Measurements from ENCODE around the gene GATAD2A.

The GATAD2A gene

DNA sequence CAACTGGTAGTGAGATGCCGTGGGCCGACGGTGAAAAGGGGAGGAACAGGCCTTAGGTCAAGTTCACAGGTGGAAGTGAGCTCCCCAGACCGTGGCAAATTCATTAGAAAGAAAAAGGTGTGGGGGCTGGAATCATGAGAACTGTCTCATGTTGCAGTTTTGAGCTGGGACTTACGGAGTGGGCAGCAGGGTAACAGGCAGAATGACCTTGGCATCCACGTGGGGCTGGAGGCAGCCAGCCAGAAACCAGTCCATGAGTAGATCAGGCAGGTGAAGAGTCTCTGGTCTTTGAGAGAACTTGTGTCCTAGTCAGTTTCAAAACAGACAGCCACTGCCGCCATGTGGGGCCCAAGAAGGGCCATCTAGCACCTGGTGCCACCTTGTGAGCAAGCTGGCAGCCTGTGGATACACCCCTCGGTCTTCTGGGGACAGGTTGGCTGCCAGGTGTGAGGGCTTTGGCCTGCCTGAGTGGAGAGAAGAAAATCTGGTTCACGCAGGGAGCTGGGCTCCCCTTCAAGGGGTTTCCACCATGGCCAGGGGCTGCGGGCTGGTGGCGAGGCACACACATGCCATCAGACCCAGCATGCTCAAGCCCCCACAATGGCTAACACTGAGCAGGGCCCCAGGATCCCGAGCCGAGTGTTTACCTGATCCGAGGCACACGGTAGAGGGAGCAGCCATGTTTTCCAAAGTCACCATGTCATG is 86.0 kb downstream of the GATAD2A start:
- no peak for DNase-seq

- DNase-seq: no peak
Observed at GRCh38 chr19:19492026-19492610, 86.6 kb downstream of the GATAD2A start.

- DNase-seq: no peak
Observed at GRCh38 chr19:19493841-19494546, 88.5 kb downstream of the GATAD2A start.

- no peak for DNase-seq
Observed at GRCh38 chr19:19495614-19496603, 90.4 kb downstream of the GATAD2A start.

DNA sequence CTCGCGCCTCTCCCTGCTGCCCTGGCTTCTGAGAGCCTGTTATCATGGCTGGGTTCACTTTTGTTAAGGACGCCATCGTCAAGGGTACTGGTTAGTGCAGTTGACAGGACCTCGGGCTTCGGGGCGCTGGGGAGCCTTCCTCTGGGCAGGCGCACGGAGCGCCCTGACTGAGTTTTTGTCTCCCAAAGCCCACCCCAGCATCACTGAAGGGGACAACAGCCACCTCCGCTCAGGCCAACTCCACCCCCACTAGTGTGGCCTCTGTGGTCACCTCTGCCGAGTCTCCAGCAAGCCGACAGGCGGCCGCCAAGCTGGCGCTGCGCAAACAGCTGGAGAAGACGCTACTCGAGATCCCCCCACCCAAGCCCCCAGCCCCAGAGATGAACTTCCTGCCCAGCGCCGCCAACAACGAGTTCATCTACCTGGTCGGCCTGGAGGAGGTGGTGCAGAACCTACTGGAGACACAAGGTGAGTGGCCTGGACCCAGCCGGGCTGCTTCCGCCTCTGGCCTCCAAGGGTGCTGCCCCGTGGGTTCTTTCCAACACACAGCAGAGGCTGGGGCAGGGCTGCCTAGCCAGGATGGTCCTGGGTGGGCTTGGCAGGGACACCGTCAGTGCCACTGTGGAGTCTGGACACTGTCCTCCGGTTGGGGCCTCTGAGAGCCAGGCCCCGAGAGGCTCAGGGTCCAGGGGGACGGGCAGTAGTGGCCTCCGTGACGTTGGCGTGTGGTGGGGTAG is 92.9 kb downstream of the GATAD2A start:
- DNase-seq: no peak

DNA sequence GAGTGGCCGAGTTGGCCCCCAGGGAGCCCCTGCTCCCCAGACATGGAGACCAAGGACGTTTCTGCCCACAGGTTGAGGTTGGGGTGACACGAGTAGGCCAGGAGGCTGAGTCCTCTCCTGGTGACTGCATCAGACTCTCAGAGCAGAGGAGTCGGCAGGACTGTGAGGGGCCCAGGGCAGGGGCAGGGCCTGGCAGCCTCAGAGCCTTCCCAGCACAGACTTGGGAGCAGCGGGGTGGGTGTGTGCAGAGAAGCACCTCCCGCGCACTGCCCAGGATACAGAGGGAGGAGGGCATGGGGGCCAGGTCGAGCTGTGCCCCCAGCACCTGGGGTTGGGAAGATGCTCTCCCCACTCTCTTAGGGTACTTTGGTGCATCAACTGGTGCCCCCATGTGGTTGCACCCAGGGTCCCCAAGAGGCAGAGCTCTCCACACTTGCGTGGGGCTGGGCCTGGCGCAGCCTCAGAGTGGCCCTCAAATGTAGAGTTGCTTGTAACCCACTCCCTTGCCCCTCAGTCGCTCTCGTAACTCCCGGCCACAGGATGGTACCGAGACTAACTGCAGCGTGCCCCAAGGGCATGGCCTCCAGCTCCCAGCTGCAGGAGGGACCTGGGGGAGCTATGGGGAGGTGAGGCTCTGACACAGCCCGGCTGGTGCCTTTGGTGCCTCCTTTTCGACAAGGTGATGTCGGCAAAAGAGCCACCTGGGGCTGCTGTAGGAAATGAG is 94.0 kb downstream of the GATAD2A start:
- no peak for DNase-seq

- DNase-seq: no peak
Observed at GRCh38 chr19:19500975-19501644, 95.6 kb downstream of the GATAD2A start.

- DNase-seq: no peak
Observed at GRCh38 chr19:19501798-19502197, 96.3 kb downstream of the GATAD2A start.

GRCh38 chr19:19502281-19502680 is 96.8 kb downstream of the GATAD2A start:
- DNase-seq: no peak

DNA sequence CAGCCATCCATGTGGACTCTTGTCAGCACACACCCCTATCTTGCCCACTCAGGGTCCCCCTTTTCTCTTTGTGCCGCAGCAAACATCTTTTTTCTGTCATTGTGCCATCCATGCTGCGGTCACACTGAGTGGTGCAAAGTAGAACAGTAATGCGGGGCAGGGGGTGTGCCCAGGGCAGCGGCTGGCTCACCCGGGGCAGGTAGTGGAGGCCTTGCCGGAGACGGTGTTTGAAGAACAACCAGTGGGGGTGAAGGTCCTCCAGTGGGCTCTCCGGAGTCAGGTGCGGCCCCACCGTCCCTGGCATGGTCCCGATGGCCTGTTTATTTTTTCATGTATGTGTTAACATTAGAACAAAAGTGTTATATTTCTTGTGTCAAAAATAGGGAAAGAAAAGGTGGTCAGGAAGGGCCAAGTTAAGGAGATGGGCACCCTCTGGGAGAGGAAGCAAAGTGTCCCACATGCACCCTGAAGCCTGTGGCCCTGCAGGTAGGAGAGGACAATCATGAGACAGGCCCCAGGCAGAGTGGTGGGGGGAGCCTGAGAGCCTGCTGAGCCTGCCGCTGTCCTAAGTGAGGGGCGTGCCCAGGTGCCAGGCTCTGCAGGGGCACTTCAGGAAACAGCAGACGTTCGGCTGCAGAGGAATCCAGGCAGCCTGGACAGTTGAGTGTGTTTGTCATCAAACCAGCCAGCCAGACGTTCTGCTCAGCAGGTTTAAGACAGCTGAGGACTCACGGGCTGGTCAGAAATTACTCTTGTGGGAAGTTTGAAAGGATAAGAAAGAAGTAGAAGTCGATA is 97.5 kb downstream of the GATAD2A start:
- DNase-seq: no peak

GRCh38 chr19:19504754-19505668 is 99.5 kb downstream of the GATAD2A start:
- DNase-seq: no peak

GRCh38 chr19:19505669-19506326 is 100.3 kb downstream of the GATAD2A start:
- DNase-seq: no peak

DNA sequence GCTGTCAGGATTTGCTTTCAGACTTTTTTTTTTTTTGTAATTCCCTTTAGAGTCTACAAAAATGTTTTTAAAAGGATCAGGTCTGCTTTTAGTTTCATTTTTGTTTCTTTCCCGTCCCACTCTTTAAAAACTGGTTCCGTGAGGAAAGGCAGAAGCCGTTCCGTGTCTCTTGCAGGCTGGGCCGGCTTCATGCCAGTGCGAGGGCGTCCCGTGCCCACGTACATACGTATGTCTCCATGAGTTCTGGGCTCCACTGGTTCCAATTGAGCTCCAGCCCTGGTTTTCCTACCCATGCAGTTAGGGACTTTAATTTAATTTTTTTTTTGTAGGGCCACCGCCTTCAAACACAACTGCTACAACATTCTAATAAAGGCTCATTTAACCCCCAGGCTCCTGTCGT is 101.1 kb downstream of the GATAD2A start:
- DNase-seq: no peak

GRCh38 chr19:19507354-19507753 is 101.9 kb downstream of the GATAD2A start:
- DNase-seq: no peak

DNA sequence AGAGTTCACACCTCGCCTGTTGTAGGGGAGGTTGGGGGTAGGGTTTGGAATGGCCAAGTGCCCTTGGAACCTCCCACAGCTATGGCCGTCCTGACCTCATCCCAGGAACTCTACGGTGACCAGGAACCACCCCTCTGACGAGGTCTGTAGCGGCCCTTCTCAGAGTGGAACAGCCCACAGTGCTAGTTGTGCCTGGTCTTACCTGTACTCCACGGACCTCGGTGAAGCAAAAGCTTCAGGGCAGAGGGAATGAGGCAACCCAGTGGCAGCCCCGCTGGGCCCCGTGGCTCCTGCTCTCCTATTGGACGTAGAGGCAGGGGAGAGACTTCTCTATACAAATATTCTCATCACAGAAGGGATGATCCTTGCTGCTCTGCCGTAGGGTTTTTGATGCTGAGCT is 102.7 kb downstream of the GATAD2A start:
- DNase-seq: no peak

DNA sequence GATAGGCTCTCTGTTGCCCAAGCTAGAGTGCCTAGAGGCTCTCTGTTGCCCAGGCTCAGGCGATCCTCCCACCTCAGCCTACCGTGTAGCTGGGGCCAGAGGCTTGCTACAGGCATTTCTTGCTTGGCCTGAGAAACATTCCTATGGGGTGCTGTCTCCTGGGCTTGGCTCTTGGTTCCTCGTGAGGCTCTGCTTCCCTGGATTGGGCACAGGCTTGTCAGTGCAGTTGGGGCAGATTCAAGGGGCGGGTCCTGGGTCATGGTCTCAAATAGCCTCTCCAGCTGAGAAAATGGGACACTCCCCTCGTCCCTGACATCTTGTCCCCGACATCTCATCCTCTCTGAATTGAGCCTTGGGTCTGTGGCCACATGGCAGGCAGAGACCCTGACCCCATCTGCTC is 105.0 kb downstream of the GATAD2A start:
- no peak for DNase-seq

DNA sequence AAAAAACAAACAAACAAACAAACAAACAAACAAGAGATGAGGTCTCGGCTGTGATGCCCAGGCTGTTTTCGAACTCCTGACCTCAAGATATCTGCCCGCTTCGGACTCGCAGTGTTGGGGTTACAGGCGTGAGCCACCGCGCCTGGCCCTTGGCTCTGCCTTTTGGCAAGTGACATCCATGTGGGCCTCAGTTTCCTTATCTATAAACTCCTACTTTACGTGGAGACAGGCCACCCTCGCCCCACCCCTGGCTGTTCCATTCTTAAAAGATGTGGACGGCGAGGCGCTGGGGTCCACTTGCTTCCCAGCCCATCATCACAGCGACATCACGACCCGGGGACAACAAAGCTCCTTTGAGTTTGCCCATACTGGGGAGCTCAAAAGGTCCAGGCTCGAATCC is 108.2 kb downstream of the GATAD2A start:
- no peak for DNase-seq

- no peak for DNase-seq
Observed at GRCh38 chr19:19514215-19514657, 108.8 kb downstream of the GATAD2A start.

Data from activated CD4-positive, alpha-beta T cell treated with anti-CD3 and anti-CD28 coated beads, Interleukin-10, Interleukin-2, amounts not matched to agents 100 ng/mL and 50 ng/mL, durations not matched to agents 16 hours and 8 hours (primary cell).